Brain microvascular endothelial cell (primary cell): ENCODE measurements around the gene CAMTA1.
A peak's percentile ranks its signal among the peaks of the same experiment; 100 is the strongest.

ENCODE experiments used
- DNase-seq: peaks from one replicate; pipeline ENCODE4 v3.0.0-alpha.2; 2020
- H3K27ac ChIP-seq: fragments of 250-450 bp; sonication (Bioruptor Pico); 2 replicates; pipeline ENCODE4 v1.5.1; 2020; ENCODE audit warnings: mild to moderate bottlenecking, moderate library complexity
- H3K27me3 ChIP-seq: fragments of 250-450 bp; sonication (Bioruptor Pico); replicated peaks from 2 replicates; pipeline ENCODE4 v1.5.1; 2020; ENCODE audit warnings: mild to moderate bottlenecking
- H3K36me3 ChIP-seq: fragments of 250-450 bp; sonication (Bioruptor Pico); replicated peaks from 2 replicates; pipeline ENCODE4 v1.5.1; 2020; ENCODE audit warnings: mild to moderate bottlenecking
- H3K4me3 ChIP-seq: 2 replicates; pipeline ENCODE4 v1.5.1; 2011; ENCODE audit warnings: low read depth, mild to moderate bottlenecking, control low read depth, low read length, moderate library complexity
- in situ Hi-C: cut with HindIII; loops from 2 replicates; pipeline ENCODE4 v1.10.0; 2017; ENCODE audit warnings: low sequenced_read_pairs, low pct_ligation_motif_present
- TF ChIP-seq, protein P1 (sequence below): IDR thresholded peaks from 2 replicates; pipeline ENCODE4 v1.5.1; 2011; ENCODE audit warnings: low read depth, mild to moderate bottlenecking, moderate library complexity, low read length, control low read depth, inconsistent platforms; ENCODE audit errors: missing control alignments

CAMTA1 gene

GRCh38 chr1:7070389-7071029, 285.3 kb downstream of the CAMTA1 start:
- in situ Hi-C loops: no loop called here
- Histone ChIP-seq H3K36me3 (no peaks in the 10 kb centered on the region), H3K27me3 (no peaks in the 10 kb centered on the region), H3K4me3 (peak overlapping the region; percentile 45), H3K27ac (no peak overlapping the region)
- DNase-seq: peak; percentile 49
- TF ChIP-seq, protein P1, sequence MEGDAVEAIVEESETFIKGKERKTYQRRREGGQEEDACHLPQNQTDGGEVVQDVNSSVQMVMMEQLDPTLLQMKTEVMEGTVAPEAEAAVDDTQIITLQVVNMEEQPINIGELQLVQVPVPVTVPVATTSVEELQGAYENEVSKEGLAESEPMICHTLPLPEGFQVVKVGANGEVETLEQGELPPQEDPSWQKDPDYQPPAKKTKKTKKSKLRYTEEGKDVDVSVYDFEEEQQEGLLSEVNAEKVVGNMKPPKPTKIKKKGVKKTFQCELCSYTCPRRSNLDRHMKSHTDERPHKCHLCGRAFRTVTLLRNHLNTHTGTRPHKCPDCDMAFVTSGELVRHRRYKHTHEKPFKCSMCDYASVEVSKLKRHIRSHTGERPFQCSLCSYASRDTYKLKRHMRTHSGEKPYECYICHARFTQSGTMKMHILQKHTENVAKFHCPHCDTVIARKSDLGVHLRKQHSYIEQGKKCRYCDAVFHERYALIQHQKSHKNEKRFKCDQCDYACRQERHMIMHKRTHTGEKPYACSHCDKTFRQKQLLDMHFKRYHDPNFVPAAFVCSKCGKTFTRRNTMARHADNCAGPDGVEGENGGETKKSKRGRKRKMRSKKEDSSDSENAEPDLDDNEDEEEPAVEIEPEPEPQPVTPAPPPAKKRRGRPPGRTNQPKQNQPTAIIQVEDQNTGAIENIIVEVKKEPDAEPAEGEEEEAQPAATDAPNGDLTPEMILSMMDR: peak; percentile 94

GRCh38 chr1:7076117-7076516, 290.9 kb downstream of the CAMTA1 start:
- Histone ChIP-seq H3K36me3 (no peaks in the 10 kb centered on the region), H3K27me3 (no peaks in the 10 kb centered on the region), H3K4me3 (no peak overlapping the region), H3K27ac (no peak overlapping the region)
- in situ Hi-C loops: no loop called here
- TF ChIP-seq, protein P1: no peak
- no peak for DNase-seq

GRCh38 chr1:7076572-7076971, 291.3 kb downstream of the CAMTA1 start:
- TF ChIP-seq, protein P1: no peak
- Histone ChIP-seq H3K36me3 (no peaks in the 10 kb centered on the region), H3K27ac (no peak overlapping the region), H3K4me3 (no peak overlapping the region), H3K27me3 (no peaks in the 10 kb centered on the region)
- no peak for DNase-seq
- in situ Hi-C loops: no loop called here

GRCh38 chr1:7077136-7077535, 291.9 kb downstream of the CAMTA1 start:
- H3K27me3 ChIP-seq: no peaks in the 10 kb centered on the region

DNA sequence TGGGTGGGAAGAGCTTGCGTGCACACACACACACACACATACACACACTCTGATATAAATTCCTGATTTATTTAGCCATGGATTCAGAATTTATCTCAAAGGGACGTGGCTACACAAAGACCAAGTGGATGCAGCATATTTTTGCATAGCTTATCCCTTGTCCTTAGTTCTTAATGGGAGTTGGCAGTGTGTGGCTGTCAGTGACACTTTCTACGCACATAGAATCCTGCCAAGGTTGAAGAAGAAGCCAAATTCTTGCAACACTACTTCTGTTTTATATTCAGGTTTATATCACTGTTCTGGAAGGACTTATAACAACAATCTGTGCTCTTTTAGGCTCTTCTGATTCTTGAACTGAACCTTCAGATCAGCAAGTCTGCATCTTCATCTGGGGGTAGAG, 292.7 kb downstream of the CAMTA1 start:
- H3K36me3 ChIP-seq: no peaks in the 10 kb centered on the region
- DNase-seq: no peak
- TF ChIP-seq, protein P1: no peak
- H3K27ac ChIP-seq: no peak overlapping the region
- in situ Hi-C loops: no loop called here
- no peaks in the 10 kb centered on the region for H3K27me3 ChIP-seq
- H3K4me3 ChIP-seq: no peak overlapping the region

More at GRCh38 chr1:7077136-7077535, 291.9 kb downstream of the CAMTA1 start:
- no peaks in the 10 kb centered on the region for H3K36me3 ChIP-seq
- H3K27ac ChIP-seq: no peak overlapping the region
- H3K4me3 ChIP-seq: no peak overlapping the region
- TF ChIP-seq, protein P1: no peak
- DNase-seq: no peak
- in situ Hi-C loops: no loop called here

DNA sequence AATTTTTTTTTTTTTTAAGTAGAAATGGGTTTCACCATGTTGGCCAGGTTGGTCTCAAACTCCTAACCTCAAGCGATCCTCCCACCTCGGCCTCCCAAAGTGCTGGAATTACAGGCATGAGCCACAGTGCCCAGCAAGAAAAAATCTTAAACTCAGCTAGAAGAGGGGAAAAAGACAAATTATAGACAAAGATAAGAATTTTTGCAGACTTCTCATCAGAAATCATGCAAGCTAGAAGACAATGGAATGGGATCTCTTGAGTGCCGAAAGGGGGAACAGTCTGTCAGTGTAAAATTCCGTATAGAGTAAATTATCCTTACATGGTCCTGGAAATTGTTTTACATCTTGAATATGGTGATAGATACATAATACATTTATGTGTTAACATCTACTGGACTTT, 294.4 kb downstream of the CAMTA1 start:
- no peak for DNase-seq
- in situ Hi-C loops: no loop called here
- Histone ChIP-seq H3K4me3 (no peak overlapping the region), H3K36me3 (no peaks in the 10 kb centered on the region), H3K27me3 (no peaks in the 10 kb centered on the region), H3K27ac (no peak overlapping the region)
- TF ChIP-seq, protein P1: no peak
